NT2/D1 (cell line): ENCODE results near the gene SEMA7A.

ENCODE experiments used
- SUZ12 ChIP-seq: IDR thresholded peaks from 2 replicates; pipeline ENCODE4 v1.6.1; 2011; ENCODE audit not compliant: insufficient read length, insufficient read depth; ENCODE audit errors: extremely low read depth
- YY1 ChIP-seq: IDR thresholded peaks from 2 replicates; pipeline ENCODE4 v1.6.1; 2011; ENCODE audit not compliant: insufficient read length, insufficient read depth
- ZNF274 ChIP-seq: IDR thresholded peaks from 2 replicates; pipeline ENCODE4 v1.6.1; 2011; ENCODE audit warnings: mild to moderate bottlenecking, low read depth, low read length

GRCh38 chr15:74397239-74398068 lies 36.3 kb downstream of the SEMA7A start:
- TF ChIP-seq YY1 (no peak), ZNF274 (no peak), SUZ12 (no peak)
